ENCODE results near the gene SLC13A1.
"Not testable (repeated sequence)": the region's sequence is repeated elsewhere in the genome, so short reads cannot be mapped to it uniquely, and the experiment has no call there.

Gene SLC13A1

DNA sequence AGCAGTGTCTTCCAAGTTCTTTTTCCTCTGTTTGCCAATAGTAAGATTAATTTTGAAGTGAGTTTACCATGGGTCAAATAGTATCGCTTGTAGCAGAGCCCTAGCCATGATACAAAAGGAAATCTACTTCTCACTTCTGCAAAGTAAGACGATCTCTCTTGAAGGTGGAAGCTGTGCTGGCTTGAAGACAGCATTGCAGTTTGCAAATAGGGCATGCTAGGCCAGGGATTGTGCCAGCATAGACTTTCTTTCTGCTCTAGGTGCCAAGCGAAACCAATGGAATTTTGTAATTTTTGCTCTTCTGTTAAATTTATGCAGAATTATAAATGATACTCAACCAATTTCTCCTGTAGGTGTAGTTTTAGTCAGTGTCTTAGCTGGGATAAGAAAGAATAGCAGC lies 74.5 kb downstream of the SLC13A1 start:
- Mint-ChIP-seq H3K4me1 (no peaks in the 10 kb centered on the region), H3K27me3 (no peaks in the 10 kb centered on the region), H3K4me3 (no peak overlapping the region), H3K27ac (no peak overlapping the region), H3K36me3 (ENCODE audit: low read depth) (no peaks in the 10 kb centered on the region), H3K9me3 (peaks cover 15% of the 10 kb centered on the region)
- ATAC-seq (no peak), DNase-seq (no peak)

- H3K9me3 Mint-ChIP-seq: peaks cover 11% of the 10 kb centered on the region
Observed at GRCh38 chr7:123122916-123123315, 76.9 kb downstream of the SLC13A1 start.

GRCh38 chr7:123120286-123120685 lies 79.5 kb downstream of the SLC13A1 start:
- DNase-seq (no peak), ATAC-seq (no peak)
- Mint-ChIP-seq H3K9me3 (peaks cover 17% of the 10 kb centered on the region), H3K36me3 (ENCODE audit: low read depth) (no peaks in the 10 kb centered on the region), H3K27me3 (no peaks in the 10 kb centered on the region), H3K4me1 (no peaks in the 10 kb centered on the region), H3K27ac (no peak overlapping the region), H3K4me3 (no peak overlapping the region)

More at GRCh38 chr7:123122916-123123315, 76.9 kb downstream of the SLC13A1 start:
- Mint-ChIP-seq H3K4me1 (no peaks in the 10 kb centered on the region), H3K4me3 (no peak overlapping the region), H3K27ac (no peak overlapping the region), H3K36me3 (ENCODE audit: low read depth) (no peaks in the 10 kb centered on the region), H3K27me3 (no peaks in the 10 kb centered on the region)
- no peak for ATAC-seq
- no peak for DNase-seq

GRCh38 chr7:123115331-123115730 lies 84.4 kb downstream of the SLC13A1 start:
- Mint-ChIP-seq H3K4me1 (no peaks in the 10 kb centered on the region), H3K9me3 (peaks cover 15% of the 10 kb centered on the region), H3K36me3 (ENCODE audit: low read depth) (no peaks in the 10 kb centered on the region), H3K4me3 (no peak overlapping the region), H3K27me3 (no peaks in the 10 kb centered on the region), H3K27ac (no peak overlapping the region)
- ATAC-seq: no peak
- DNase-seq: no peak

DNA sequence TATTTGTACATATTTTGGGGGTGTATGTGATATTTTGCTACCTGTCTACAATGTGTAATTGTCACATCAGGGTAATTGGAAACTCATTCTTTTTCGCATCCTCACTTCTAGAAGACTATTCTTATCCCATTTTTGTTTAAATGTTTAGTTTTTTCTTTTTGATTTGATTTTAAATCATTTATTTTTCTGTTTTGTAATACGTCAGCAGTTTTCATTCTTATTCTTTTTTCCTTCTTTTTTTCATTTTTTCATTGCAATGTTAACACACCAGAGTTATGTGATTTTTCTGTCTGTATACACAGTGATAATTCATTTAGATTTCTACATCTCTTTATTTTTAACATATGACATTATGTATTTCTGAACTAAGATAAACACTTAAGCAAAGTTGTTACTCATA lies 85.5 kb downstream of the SLC13A1 start:
- Mint-ChIP-seq H3K9me3 (peaks cover 13% of the 10 kb centered on the region), H3K36me3 (ENCODE audit: low read depth) (no peaks in the 10 kb centered on the region), H3K27ac (no peak overlapping the region), H3K4me3 (no peak overlapping the region), H3K4me1 (no peaks in the 10 kb centered on the region), H3K27me3 (no peaks in the 10 kb centered on the region)
- DNase-seq (no peak), ATAC-seq (no peak)

DNA sequence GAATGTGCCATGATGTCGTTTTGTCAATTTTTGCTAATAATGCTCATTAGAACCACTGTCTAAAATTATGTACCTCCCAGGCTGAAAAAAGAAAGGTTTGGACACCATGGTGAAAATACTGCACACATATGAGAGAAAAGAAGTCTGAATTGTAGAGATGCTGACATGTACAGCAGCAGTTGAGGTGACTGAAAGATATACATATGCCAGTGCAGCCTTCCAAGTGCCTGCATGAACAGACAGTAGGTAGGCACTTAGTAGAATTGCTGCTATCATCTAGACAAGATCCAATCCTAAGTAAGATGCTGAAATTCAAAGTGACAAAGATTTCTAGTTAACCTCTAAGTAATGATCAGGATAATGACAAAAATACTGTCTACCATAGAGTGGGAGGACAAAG lies 86.9 kb downstream of the SLC13A1 start:
- peaks cover 23% of the 10 kb centered on the region for H3K9me3 Mint-ChIP-seq
- ATAC-seq: no peak

DNA sequence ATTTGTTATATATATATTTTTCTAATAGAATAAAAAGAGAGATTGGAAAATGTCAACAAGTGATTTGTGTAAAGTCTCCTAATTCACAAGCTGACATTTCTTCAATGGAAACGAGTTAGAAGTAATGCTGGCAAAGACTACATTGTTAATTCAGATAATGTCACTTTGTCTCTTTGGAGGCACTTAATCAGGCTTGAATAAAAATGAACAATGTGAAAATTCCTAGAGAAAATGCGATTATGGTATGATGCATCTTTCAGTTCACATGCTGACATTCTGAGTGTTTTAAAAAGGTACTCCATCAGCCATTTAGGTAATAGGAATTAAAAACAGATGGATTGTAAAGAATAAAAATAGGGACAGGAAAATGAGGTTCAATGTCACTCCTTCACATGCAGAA lies 100.1 kb downstream of the SLC13A1 start:
- Mint-ChIP-seq H3K9me3 (no peaks in the 10 kb centered on the region), H3K4me3 (no peak overlapping the region), H3K27me3 (no peaks in the 10 kb centered on the region), H3K27ac (no peak overlapping the region), H3K4me1 (no peaks in the 10 kb centered on the region), H3K36me3 (ENCODE audit: low read depth) (no peaks in the 10 kb centered on the region)
- ATAC-seq: no peak
- DNase-seq: no peak

More for the DNA sequence above, 86.9 kb downstream of the SLC13A1 start:
- Mint-ChIP-seq H3K4me1 (no peaks in the 10 kb centered on the region), H3K27me3 (no peaks in the 10 kb centered on the region), H3K27ac (no peak overlapping the region), H3K36me3 (ENCODE audit: low read depth) (no peaks in the 10 kb centered on the region), H3K4me3 (no peak overlapping the region)
- no peak for DNase-seq

GRCh38 chr7:123096976-123097375 lies 102.8 kb downstream of the SLC13A1 start:
- DNase-seq (no peak), ATAC-seq (no peak)
- H3K4me1 Mint-ChIP-seq: no peaks in the 10 kb centered on the region
- no peaks in the 10 kb centered on the region for H3K9me3 Mint-ChIP-seq
- H3K27me3 Mint-ChIP-seq: no peaks in the 10 kb centered on the region
- H3K27ac Mint-ChIP-seq: no peak overlapping the region
- H3K4me3 Mint-ChIP-seq: no peak overlapping the region
- H3K36me3 Mint-ChIP-seq (ENCODE audit: low read depth): no peaks in the 10 kb centered on the region

- no peaks in the 10 kb centered on the region for H3K4me1 Mint-ChIP-seq
- H3K36me3 Mint-ChIP-seq (ENCODE audit: low read depth): no peaks in the 10 kb centered on the region
- no peak overlapping the region for H3K27ac Mint-ChIP-seq
- ATAC-seq (no peak), DNase-seq (no peak)
- H3K9me3 Mint-ChIP-seq: no peaks in the 10 kb centered on the region
- H3K4me3 Mint-ChIP-seq: no peak overlapping the region
- no peaks in the 10 kb centered on the region for H3K27me3 Mint-ChIP-seq
Observed at GRCh38 chr7:123096434-123096833, 103.3 kb downstream of the SLC13A1 start.

DNA sequence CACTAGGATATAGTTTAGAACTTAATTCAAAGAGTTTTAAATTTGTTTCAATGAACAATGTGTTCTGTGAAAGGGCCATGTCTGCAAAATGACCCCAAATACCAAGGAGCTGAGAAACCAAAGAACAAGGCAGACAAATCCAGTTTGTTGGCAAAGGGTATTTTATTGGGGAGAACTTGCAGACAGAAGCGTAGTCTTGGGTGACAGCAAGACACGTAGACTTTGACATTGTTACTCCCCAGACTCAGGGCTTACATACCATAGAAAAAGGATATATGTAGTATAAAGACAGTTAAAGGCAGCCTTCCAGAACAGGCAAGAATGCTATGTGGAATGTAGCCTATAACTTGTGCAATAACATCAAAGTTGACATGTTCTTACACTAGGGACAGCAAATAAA lies 109.3 kb downstream of the SLC13A1 start:
- no peaks in the 10 kb centered on the region for H3K9me3 Mint-ChIP-seq
- no peaks in the 10 kb centered on the region for H3K36me3 Mint-ChIP-seq (ENCODE audit: low read depth)
- no peaks in the 10 kb centered on the region for H3K27me3 Mint-ChIP-seq
- H3K4me3 Mint-ChIP-seq: no peak overlapping the region
- DNase-seq (no peak), ATAC-seq (no peak)
- no peaks in the 10 kb centered on the region for H3K4me1 Mint-ChIP-seq
- no peak overlapping the region for H3K27ac Mint-ChIP-seq

- not testable (repeated sequence) for H3K4me1 Mint-ChIP-seq; H3K9me3 Mint-ChIP-seq; H3K36me3 Mint-ChIP-seq (ENCODE audit: low read depth); DNase-seq; H3K4me3 Mint-ChIP-seq; H3K27ac Mint-ChIP-seq; H3K27me3 Mint-ChIP-seq; ATAC-seq
Observed at GRCh38 chr7:123086910-123087309, 112.9 kb downstream of the SLC13A1 start.

GRCh38 chr7:123084861-123085260 lies 114.9 kb downstream of the SLC13A1 start:
- not testable (repeated sequence) for H3K27me3 Mint-ChIP-seq, ATAC-seq

GRCh38 chr7:123079021-123079420 lies 120.7 kb downstream of the SLC13A1 start:
- no peaks in the 10 kb centered on the region for H3K4me1 Mint-ChIP-seq
- H3K27ac Mint-ChIP-seq: no peak overlapping the region
- peaks cover 9% of the 10 kb centered on the region for H3K9me3 Mint-ChIP-seq
- ATAC-seq (no peak), DNase-seq (no peak)
- no peak overlapping the region for H3K4me3 Mint-ChIP-seq
- no peaks in the 10 kb centered on the region for H3K27me3 Mint-ChIP-seq
- no peaks in the 10 kb centered on the region for H3K36me3 Mint-ChIP-seq (ENCODE audit: low read depth)

More at GRCh38 chr7:123084861-123085260, 114.9 kb downstream of the SLC13A1 start:
- H3K36me3 Mint-ChIP-seq (ENCODE audit: low read depth); H3K4me1 Mint-ChIP-seq; DNase-seq; H3K4me3 Mint-ChIP-seq; H3K9me3 Mint-ChIP-seq; H3K27ac Mint-ChIP-seq: not testable (repeated sequence)

DNA sequence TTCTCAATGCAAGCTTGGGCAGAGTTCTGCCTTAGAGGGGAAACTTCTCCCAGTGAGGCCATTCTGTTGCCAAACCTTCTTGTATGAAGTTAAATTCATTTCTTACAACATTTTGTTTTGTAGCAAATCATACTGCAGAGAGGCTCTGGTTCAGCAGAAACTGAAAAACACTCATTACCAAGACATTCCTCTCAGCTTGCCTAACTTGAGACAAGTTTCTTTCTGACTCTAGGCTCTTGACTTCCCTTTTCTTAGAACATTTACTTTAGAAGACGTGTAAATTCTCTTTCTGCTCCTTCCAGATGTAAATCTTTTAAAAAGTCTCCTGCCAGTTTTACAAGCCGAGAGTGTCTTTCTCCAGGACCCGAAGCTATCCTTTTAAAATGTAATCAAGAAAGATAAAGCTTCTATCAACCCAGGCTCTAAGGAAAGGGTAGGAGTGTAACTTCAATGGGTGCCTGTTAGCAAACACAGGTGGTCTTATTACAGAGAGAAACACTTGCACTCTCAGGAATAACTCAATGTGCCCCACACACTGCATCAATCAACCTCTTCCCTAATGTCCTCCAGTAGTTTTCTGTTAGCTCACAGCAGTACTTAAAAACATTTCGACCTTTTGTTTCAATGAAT lies 123.8 kb downstream of the SLC13A1 start:
- Mint-ChIP-seq H3K4me3 (no peak overlapping the region), H3K27ac (no peak overlapping the region), H3K36me3 (ENCODE audit: low read depth) (no peaks in the 10 kb centered on the region), H3K4me1 (no peaks in the 10 kb centered on the region), H3K9me3 (peaks cover 4% of the 10 kb centered on the region), H3K27me3 (no peaks in the 10 kb centered on the region)
- DNase-seq (no peak), ATAC-seq (no peak)

GRCh38 chr7:123070702-123071286 lies 129.0 kb downstream of the SLC13A1 start:
- H3K27me3 Mint-ChIP-seq: no peaks in the 10 kb centered on the region
- DNase-seq: no peak
- H3K36me3 Mint-ChIP-seq (ENCODE audit: low read depth): no peaks in the 10 kb centered on the region
- H3K4me1 Mint-ChIP-seq: no peaks in the 10 kb centered on the region
- no peak overlapping the region for H3K27ac Mint-ChIP-seq
- no peaks in the 10 kb centered on the region for H3K9me3 Mint-ChIP-seq
- H3K4me3 Mint-ChIP-seq: no peak overlapping the region
- ATAC-seq: no peak

DNA sequence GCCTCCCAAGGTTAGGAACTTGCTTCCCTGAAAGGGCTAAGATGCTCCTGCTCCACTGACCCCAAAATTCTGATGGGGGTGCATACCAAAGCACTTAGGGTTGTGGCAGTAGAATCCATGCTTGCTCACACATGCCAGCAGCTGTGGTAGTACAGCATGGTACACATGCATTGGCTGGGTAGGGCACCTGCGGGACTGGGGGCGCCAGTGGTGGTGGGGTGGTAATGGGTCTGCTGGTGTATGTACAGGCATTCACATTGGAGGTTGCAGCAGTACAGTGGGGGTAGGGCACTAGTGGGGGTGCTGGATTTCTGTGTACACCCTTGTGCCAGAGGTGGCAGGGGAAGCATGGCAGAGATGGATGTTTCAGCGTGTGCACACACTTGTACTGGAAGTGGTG lies 132.0 kb downstream of the SLC13A1 start:
- H3K27me3 Mint-ChIP-seq: no peaks in the 10 kb centered on the region
- no peaks in the 10 kb centered on the region for H3K36me3 Mint-ChIP-seq (ENCODE audit: low read depth)
- no peaks in the 10 kb centered on the region for H3K4me1 Mint-ChIP-seq
- ATAC-seq (no peak), DNase-seq (no peak)
- H3K9me3 Mint-ChIP-seq: peaks cover 13% of the 10 kb centered on the region
- H3K4me3 Mint-ChIP-seq: no peak overlapping the region
- no peak overlapping the region for H3K27ac Mint-ChIP-seq

Data from activated naive CD8-positive, alpha-beta T cell treated with anti-CD3 and anti-CD28 coated beads, Interleukin-2, amount 50 U/mL, for 24 hours (primary cell).